DMS114 treated with DMSO at 0.1 percent for 48 hours (cell line): ENCODE data around the gene ELOA2.
"Not testable (repeated sequence)": the region's sequence is repeated elsewhere in the genome, so short reads cannot be mapped to it uniquely, and the experiment has no call there.

Experiments
- DNase-seq: peaks from one replicate; lab custom pipeline; 2025; ENCODE audit not compliant: unreplicated experiment; lab: John Stamatoyannopoulos, UW

The ELOA2 gene

DNA sequence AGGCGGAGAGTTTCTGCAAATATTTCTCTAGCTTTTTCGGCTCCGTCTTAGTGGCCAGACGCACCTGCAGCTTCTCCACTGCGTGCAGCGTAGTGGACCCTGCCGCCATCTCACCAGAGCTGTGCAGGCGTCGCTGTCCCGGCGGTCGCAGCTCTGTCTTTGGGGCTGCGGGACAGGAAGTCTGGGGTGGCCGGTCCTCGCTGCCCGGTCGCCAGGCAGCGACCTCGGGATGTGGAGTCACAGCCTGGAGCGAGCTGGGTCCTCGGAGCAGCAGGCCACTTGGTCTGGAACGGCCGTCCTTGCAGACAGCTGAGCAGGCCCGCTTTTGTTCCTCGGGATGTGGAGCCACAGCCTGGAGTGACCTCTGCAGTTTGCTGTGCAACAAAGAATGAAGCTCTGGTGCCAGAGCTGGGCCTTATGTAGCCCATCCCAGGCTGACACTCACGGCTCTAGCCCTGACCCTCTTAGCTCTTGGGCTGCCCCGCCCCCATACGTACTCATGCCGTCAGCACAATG, at the start of gene ELOA2:
Gene ELOA2 (minus strand): TSS at position 466 of the 516 bp plus-strand sequence. CDS start 357 bp downstream, at position 109.
- DNase-seq, result no peak

DNA sequence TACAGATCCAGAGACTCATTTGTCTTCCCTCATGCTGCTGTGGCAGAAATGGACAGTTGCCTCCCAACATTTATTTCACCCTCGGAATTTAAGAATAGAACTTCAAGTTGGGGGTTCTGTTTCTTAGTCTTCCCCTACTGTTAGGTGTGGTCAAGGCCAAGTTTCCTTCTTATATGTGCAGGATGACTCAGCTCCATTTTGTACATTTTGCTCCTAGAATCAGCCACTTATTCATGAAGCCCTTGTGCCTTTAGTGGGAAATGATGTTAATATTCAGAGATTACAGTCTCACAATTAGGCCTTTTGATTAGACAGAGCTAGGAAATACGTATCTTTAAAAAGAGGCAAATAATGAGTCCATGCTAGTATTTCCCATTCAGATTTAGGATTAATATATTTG, 46.2 kb upstream of the ELOA2 start:
- no peak for DNase-seq

- DNase-seq, result no peak
These were observed 45.5 kb upstream of the ELOA2 start for GRCh38 chr18:47080872-47081271.

- DNase-seq, result no peak
These were observed 41.7 kb upstream of the ELOA2 start for GRCh38 chr18:47077111-47077510.

GRCh38 chr18:47075098-47075883, 39.9 kb upstream of the ELOA2 start:
- no peak for DNase-seq

DNA sequence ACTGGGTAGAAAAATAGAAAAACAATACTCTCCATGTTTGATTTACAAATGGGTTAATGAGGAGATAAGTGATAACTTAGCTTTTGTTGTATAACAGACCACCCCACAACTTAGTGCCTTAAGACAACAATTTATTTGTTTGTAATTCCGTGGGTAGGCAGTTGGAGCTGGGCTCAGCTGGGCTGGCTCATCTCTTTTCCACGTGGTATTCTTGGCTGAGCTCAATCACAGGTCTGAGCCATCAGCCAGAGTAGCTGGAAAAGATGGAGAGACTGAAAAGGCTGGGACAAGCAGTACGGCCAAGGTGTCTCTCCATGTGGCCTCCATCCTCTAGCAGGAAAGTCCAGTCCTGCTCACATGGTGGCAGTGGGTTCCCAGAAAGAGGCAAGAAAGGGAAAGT, 32.2 kb upstream of the ELOA2 start:
- DNase-seq, result no peak

DNA sequence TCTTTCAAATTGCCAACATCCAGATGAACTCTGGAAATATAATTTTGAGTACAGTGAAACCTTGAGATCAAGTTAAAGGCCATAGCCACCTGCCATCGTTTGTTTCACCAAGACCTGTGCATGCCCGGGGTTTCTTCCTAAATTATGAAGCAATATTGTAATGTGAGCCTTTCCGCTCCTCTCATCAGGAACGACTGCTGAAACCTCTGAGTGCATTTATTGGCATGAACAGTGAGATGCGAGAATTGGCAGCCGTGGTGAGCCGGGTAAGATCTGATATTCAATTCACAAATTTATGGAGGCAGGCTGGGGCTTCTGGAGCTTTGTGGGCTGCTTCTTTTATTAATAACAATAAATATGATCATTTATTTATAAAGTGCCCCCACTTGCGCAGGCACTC, 27.7 kb upstream of the ELOA2 start:
- no peak for DNase-seq

- no peak for DNase-seq
These were observed 27.1 kb upstream of the ELOA2 start for GRCh38 chr18:47062471-47062870.

DNA sequence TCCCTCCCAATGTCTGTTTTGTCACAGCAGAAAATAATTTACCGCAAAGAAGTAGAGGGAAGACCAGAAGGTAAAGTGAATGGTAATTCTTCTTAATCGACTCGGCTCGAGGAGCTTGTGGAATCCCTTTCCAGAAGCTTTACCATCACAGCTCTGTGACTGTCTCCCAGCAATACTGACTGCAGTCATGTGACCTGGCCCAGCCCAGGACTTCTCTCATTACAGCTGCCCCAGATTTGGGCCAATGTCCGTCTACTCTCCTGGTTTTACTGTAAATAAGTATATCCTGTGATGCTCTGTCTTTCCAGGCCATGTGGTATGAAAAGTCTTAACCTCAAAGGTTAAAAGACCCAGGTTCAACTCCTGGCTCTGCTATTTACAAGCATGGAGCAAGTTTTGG, 18.9 kb upstream of the ELOA2 start:
- DNase-seq, result no peak

DNA sequence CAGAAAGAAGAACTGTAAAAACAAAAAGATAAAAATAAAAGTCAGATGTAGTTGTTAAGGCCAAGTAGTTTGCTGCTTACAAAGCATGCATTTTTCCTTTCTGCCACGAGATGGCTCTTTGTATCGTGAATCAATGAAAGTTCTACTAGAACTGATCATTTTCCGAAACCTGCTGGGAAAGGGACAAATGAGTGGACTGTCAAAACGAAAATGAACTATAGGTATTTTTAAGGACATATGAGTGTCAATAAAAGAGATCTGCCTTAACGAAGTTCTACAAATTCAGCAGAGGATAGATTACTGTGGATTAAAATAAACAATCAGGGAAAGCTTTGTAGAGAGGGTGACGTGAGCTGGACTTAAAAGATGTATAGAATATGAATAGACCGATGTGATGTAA, 15.0 kb upstream of the ELOA2 start:
- DNase-seq, result peak; percentile 22

DNA sequence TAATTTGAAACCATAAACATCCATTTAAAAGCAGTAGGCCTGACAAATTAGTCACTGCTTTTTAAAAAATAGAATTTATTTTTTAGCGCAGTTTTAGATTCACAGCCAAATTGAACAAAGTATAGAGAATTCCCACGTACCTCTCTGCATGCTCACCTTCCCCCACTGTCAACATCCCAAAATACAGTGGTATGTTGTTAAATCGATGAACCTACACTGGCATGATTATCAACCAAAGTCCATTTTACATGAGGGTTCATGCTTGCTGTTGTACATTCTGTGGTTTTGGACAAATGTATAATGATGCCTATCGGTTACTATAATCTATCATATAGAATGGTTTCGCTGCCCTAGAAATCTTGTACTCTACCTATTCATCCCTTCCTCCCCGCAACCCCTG, 5.6 kb upstream of the ELOA2 start:
- no peak for DNase-seq

GRCh38 chr18:47036927-47037578, 1.6 kb upstream of the ELOA2 start:
- no peak for DNase-seq

GRCh38 chr18:47036298-47036874, 965 bp upstream of the ELOA2 start:
- peak; percentile 7 for DNase-seq

GRCh38 chr18:47034591-47034990, 830 bp downstream of the ELOA2 start:
- DNase-seq, result not testable (repeated sequence)

- DNase-seq, result no peak
These were observed 2.5 kb downstream of the ELOA2 start for GRCh38 chr18:47032945-47033344.

DNA sequence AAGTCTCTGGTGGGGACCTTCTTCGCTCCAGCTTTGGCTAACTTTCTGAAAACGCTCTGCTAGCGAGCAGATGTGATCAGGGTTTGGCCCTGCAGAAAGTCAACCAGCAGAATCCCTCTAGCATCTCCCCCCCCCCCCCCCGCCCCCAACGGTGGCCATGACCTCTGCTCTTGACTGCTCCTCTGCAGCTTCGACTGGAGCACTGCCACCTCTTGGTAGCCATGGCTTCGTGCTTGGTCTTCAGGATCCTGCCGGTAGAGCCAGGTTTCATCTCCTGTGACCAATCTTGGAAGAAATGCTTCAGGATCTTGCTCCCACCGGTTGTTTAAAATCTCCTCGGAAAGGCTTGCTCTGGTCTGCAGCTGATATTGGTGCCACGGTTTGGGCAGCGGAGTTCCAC, 4.5 kb downstream of the ELOA2 start:
- not testable (repeated sequence) for DNase-seq

DNA sequence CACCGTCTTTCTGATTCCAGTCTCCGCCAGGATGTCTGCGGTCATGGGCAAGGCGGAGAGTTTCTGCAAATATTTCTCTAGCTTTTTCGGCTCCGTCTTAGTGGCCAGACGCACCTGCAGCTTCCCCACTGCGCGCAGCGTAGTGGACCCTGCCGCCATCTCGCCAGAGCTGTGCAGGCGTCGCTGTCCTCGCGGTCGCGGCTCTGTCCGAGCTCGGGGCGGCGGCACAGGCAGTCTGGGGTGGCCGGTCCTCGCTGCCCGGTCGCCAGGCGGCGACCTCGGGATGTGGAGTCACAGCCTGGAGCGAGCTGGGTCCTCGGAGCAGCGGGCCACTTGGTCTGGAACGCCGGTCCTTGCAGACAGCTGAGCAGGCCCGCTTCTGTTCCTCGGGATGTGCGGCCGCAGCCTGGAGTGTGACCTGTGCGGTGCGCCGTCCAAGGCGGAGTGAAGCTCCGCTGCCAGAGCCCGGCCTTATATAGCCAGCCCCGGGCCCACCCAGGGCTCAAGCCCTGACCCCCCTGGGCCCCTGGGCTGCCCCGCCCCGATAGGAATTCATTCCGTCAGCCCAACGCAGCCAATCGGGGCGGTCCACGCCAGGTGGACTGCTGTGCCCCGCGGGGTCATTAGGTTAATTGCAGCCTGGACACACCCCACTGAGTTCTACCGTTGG, 5.6 kb downstream of the ELOA2 start:
- DNase-seq, result not testable (repeated sequence)

DNA sequence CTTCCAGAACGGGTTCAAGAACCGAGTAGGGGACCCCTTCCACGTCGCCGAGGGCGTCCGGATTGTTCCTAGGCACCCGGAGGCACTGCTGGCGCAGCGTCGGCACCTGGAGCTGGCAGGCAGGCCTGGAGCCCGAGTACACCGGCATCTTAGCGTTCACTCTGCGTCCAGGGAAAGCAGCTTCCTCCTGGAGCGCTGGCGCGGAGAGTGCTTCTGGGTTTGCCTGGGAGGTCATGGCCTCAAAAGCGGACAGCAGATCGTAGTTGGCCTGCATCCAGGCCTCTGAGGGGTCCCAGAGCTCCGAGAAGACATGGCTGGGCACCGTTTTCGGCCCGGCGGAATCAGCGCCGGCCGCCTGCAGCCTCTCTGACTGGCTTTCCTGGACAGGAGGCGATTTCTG, 6.7 kb downstream of the ELOA2 start:
- DNase-seq, result not testable (repeated sequence)

GRCh38 chr18:47025557-47026174, 9.8 kb downstream of the ELOA2 start:
- DNase-seq, result not testable (repeated sequence)

GRCh38 chr18:47023769-47024465, 11.5 kb downstream of the ELOA2 start:
- not testable (repeated sequence) for DNase-seq
